GM12872 (cell line): ENCODE results near the gene C2CD2.

ENCODE experiments used
- CTCF ChIP-seq: IDR thresholded peaks from 3 replicates; pipeline ENCODE4 v1.5.1; 2011; ENCODE audit warnings: low read depth, mild to moderate bottlenecking, low read length, moderate library complexity; ENCODE audit not compliant: insufficient read depth

Gene C2CD2

DNA sequence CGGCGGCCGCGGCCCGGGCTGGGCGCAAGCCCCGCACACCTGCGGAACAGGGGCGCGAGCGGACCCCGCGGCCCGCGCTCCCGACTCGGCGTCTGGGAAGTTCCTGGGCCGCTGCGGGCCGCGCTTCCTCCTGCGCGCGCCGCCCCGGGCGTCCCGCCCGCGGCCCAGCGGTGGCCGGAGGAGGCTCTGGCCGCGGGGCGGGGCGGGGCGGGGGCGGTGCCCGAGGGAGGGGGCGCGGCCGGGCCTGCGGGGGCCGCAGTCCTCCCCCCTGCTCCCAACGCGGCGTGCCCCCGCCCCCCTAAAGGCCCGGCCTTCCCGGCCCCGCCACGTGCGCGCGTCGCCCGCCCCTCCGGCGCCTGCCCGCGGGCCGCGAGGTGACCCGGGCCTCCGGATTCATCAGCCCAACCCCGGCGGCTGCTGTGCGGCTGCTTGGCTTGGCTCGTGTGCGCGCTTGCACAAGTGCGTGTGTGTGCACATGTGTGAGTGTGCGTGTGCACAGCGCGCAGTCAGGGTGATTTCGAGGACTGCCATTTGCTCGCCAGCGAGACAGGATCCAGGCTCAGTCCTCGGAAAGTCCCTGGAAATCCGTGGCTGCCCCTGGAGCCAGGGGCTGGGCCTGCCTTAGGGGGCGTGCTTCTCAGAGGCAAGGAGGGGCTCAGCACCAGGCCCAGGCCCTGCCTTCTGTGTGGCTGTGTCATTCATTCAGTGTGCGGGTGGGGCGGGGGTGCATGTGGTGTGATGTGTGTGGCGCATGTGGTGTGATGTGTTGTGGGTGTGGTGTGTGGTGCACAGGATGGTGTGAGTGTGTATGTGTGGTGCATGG lies at the start of gene C2CD2:
Gene C2CD2 (minus strand): TSS at position 188 of the 823 bp plus-strand sequence. CDS start 370 bp downstream, outside the sequence.
- TF ChIP-seq CTCF = 0 out of 3 replicates have a peak, but pooled peaks have one; percentile 8

- no peak for TF ChIP-seq CTCF
These were observed 49.2 kb upstream of the C2CD2 start for GRCh38 chr21:42003051-42003461.

- no peak for TF ChIP-seq CTCF
These were observed 48.7 kb upstream of the C2CD2 start for GRCh38 chr21:42002421-42002958.

DNA sequence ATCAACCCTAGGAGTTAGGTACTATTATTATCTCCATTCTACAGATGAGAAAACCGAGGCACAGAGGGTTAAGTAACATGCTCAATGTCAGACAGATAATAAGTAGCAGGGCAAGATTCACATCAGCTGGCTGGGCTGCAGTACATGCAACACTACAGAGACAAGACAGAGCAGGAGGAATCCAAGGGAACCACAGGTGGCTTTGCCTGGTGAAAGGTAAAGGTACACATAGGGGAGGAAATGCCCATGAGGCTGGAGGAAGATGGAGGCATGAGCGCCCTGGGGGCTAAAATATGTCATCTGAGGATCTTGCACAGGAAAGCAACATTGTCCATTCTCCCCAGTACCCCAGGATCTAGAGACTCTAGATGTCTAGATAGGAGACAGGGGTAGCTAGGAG lies 48.0 kb upstream of the C2CD2 start:
- TF ChIP-seq CTCF = no peak

DNA sequence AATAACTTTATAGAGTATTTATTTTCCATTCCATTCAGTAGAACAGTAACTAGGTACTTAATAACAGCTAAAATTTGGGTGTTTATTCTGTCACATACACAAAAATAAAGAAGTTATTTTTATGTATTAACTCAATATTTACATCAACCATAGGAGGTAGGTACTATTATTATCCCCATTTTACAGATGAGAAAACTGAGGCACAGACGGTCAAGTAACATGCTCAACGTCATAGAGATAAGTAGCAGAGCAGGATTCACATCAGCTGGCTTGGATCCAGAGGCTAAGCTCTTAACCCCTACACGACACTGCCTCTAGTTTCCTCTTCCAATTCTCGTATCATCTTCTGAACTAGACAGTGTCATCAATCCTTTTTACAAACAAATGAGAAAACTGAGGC lies 47.1 kb upstream of the C2CD2 start:
- no peak for TF ChIP-seq CTCF

DNA sequence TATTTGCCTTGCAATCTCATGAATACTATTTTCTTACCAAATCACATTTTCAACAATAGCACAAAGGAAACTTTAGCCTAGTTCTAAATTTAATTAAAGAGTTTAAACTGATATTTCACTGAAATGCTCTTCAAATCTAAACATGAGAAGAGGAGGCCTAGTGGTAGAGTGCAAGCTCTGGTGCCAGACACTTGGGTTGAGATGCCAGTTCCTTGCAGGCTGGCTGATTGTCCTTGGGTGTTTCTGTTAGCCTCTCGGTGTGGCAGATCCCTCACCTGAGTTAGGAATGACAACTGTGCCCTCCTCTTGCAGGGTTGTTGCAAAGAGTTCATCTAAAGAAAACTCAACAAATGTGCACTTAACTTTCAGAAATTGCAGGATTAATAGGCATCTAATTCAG lies 43.8 kb upstream of the C2CD2 start:
- TF ChIP-seq CTCF = no peak

DNA sequence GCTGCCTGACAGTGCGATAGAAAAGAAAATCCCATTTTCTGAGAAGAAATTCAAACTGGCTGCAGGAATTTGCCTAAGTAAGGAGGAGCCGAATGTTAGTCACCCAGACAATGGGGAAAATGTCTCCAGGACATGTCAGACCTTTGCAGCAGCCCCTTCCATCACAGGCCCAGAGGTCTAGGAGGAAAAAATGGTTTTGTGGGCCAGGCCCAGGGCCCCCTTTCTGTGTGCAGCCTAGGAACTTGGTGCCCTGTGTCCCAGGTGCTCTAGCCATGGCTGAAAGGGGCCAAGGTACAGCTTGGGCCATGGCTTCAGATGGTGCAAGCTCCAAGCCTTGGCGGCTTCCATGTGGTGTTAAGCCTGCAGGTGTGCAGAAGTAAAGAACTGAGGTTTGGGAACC lies 41.8 kb upstream of the C2CD2 start:
- TF ChIP-seq CTCF = no peak
